ENCODE measurements around the gene CLDN15.
"Not testable (repeated sequence)": the region's sequence is repeated elsewhere in the genome, so short reads cannot be mapped to it uniquely, and the experiment has no call there.

Gene CLDN15

DNA sequence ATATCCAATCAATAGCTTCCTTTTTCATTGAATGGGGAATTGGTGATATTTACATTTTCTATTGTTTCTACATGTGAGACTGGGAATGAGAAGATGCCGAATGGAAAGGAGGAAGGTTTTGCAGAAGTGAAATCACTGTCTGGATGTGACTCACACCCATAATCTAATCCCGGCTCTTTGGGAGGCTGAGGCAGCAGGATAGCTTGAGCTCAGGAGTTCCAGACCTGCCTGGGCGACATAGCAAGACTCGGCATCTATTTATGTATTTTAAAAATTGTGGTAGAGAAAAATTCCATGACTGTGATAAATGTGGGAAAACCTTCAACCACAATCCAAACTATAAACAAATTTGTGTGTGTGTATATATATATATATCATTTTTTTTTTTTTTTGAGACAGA is 18.2 kb upstream of the CLDN15 start:
- in situ Hi-C loops (cut with HindIII; ENCODE audit: low sequenced_read_pairs): no loop called here
- TF ChIP-seq, protein P1, sequence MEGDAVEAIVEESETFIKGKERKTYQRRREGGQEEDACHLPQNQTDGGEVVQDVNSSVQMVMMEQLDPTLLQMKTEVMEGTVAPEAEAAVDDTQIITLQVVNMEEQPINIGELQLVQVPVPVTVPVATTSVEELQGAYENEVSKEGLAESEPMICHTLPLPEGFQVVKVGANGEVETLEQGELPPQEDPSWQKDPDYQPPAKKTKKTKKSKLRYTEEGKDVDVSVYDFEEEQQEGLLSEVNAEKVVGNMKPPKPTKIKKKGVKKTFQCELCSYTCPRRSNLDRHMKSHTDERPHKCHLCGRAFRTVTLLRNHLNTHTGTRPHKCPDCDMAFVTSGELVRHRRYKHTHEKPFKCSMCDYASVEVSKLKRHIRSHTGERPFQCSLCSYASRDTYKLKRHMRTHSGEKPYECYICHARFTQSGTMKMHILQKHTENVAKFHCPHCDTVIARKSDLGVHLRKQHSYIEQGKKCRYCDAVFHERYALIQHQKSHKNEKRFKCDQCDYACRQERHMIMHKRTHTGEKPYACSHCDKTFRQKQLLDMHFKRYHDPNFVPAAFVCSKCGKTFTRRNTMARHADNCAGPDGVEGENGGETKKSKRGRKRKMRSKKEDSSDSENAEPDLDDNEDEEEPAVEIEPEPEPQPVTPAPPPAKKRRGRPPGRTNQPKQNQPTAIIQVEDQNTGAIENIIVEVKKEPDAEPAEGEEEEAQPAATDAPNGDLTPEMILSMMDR (IDR thresholded peaks at IDR 0.05; ENCODE audit: low read depth, low read length): no peak
- no peak overlapping the region for H3K4me3 ChIP-seq (ENCODE audit: low read depth, low read length)
- no peak for DNase-seq (ENCODE audit: low read depth, low spot score)

GRCh38 chr7:101253199-101253598 is 15.6 kb upstream of the CLDN15 start:
- in situ Hi-C loops (cut with HindIII; ENCODE audit: low sequenced_read_pairs); DNase-seq (ENCODE audit: low read depth, low spot score); H3K4me3 ChIP-seq (ENCODE audit: low read depth, low read length): not testable (repeated sequence)

DNA sequence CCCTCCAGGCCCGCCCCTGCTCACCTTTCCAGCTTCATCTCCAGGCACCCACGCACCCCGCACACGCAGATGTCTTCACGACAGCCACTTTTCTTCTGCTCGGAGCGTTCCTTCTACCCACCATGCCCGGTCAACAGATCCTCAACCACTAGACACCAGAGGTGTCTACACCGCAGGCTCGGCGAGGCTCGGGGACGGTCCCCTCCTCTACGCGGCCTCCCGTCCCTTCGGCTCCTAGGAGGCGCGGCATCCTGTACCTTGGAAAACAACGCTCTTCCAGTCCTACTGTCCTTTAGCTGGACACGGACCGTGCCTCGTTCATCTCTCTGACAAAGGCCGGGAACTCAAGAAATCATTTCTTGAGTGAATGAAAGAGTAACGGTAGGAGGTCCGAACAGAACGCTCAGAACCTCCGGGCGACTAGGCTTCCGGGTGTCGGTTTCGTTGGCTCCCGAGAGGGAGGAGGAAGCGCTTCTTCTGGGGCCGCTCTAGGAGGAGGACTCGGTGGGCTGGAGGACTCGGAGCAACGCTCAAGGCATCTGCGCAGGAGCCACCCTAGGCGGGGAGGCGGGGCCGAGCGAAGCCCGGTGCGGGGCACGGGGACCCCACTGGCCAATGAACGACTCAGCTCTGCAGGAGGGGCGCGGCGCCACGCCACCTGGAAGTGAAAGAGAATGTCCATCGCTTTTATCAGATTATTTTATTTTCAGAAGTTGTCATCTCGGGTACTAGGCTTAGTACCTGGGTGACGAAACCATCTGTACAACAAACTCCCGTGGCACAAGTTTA is 14.5 kb upstream of the CLDN15 start:
- TF ChIP-seq, protein P1 (IDR thresholded peaks at IDR 0.05; ENCODE audit: low read depth, low read length): no peak

DNA sequence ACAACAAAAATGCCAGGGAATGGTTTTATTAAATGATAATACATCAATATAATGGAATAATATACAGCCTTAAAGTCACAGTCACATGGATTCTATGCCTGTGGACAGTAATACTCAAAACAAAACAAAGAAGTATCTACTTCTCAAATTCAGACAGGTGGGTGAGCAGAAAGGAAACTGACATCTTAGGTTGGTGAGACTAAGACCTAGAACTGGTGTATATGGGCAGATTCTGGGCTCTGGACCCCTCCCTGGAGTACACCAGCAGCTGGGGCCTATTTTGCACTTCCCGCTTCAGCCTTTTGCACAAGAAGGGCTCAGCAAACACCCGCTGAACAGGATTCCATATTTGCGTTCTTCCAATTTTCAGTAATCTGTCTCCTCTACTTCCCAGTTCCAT is 12.7 kb upstream of the CLDN15 start:
- in situ Hi-C loops (cut with HindIII; ENCODE audit: low sequenced_read_pairs): no loop called here
- H3K4me3 ChIP-seq (ENCODE audit: low read depth, low read length): no peak overlapping the region
- TF ChIP-seq, protein P1 (IDR thresholded peaks at IDR 0.05; ENCODE audit: low read depth, low read length): no peak
- no peak for DNase-seq (ENCODE audit: low read depth, low spot score)

More for the DNA sequence above, 14.5 kb upstream of the CLDN15 start:
- in situ Hi-C loops (cut with HindIII; ENCODE audit: low sequenced_read_pairs): no loop called here
- H3K4me3 ChIP-seq (ENCODE audit: low read depth, low read length): peak overlapping the region; percentile 96
- DNase-seq (ENCODE audit: low read depth, low spot score): peak; percentile 98

- in situ Hi-C loops (cut with HindIII; ENCODE audit: low sequenced_read_pairs): no loop called here
- TF ChIP-seq, protein P1 (IDR thresholded peaks at IDR 0.05; ENCODE audit: low read depth, low read length): no peak
- no peak overlapping the region for H3K4me3 ChIP-seq (ENCODE audit: low read depth, low read length)
- DNase-seq (ENCODE audit: low read depth, low spot score): no peak
Observed at GRCh38 chr7:101248276-101248675, 10.7 kb upstream of the CLDN15 start.

DNA sequence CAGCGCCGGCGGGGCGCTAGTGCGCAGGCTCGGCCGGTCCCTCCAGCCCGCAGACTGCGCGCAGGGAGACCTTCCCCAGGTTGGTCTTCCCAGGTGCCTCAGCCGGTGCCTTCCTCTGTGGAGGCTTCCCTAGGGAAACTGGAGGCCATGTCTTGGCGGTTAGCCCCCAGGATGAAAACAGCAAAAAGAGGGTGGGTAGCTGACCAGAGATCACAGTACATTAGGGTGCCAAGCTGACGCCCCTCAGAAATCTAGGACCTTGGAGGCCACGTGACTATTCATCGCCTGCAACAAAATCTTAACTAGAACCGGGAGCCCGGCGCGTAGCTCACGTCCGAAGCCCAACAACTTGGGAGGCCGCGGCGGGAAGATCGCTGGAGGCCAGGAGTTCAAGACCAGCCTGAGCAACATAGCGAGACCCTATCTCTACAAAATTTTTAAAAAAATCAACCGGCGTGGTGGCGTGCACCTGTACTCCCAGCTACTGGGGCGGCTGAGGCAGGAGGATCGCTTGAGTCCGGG is 7.6 kb upstream of the CLDN15 start:
- no peak for DNase-seq (ENCODE audit: low read depth, low spot score)
- TF ChIP-seq, protein P1 (IDR thresholded peaks at IDR 0.05; ENCODE audit: low read depth, low read length): no peak
- in situ Hi-C loops (cut with HindIII; ENCODE audit: low sequenced_read_pairs): no loop called here

GRCh38 chr7:101244375-101245146 is 7.0 kb upstream of the CLDN15 start, which contains the start of gene FIS1:
FIS1 (minus strand) TSS chr7:101245081; CDS start chr7:101245004, 77 bp downstream.
- in situ Hi-C loops (cut with HindIII; ENCODE audit: low sequenced_read_pairs): no loop called here
- peak; percentile 92 for DNase-seq (ENCODE audit: low read depth, low spot score)
- TF ChIP-seq, protein P1 (IDR thresholded peaks at IDR 0.05; ENCODE audit: low read depth, low read length): peak; percentile 92
- peak within 1 kb of the TSS; percentile 94 for H3K4me3 ChIP-seq (ENCODE audit: low read depth, low read length)

More for the DNA sequence above, 7.6 kb upstream of the CLDN15 start:
- peak overlapping the region; percentile 94 for H3K4me3 ChIP-seq (ENCODE audit: low read depth, low read length)
